PC-3 (cell line): Measurements from ENCODE around the gene PPCDC. TPM values are rescaled to one million over a fixed set of nuclear protein-coding genes. Genes with fewer than 3 reads are reported as not detected.

ENCODE experiments used
- ATAC-seq: fragments of 200-7000 bp; cut with Tn5 transposase; 2 replicates; pipeline ENCODE4 v1.9.1; 2020; ENCODE audit warnings: mild to moderate bottlenecking, moderate library complexity
- BruUV-seq: library from RNA; stranded (reverse); fragments of 400-500 nt; replicated peaks from 2 replicates; lab custom pipeline; 2021; lab: Mats Ljungman, UMichigan
- CTCF ChIA-PET: fragments of 300-600 bp; sonication (Branson Sonifier 250); formaldehyde crosslinking; loops from one replicate; lab custom pipeline; 2022; ENCODE audit warnings: antibody characterized with exemption; lab: Charles Lee
- POLR2A ChIA-PET: fragments of 300-600 bp; sonication (Branson Sonifier 250); formaldehyde crosslinking; loops from one replicate; lab custom pipeline; 2022; ENCODE audit warnings: antibody characterized with exemption; ENCODE audit not compliant: unreplicated experiment; lab: Charles Lee
- DNase-seq: peaks from one replicate; pipeline ENCODE4 v3.0.0-alpha.2; 2015
- H2AFZ ChIP-seq: fragments of 300-600 bp; sonication (generic); 2 replicates; pipeline ENCODE4 v1.6.0; 2016; ENCODE audit warnings: antibody characterized with exemption, low read length
- H3F3A ChIP-seq: fragments of 300-600 bp; sonication (generic); one replicate; pipeline ENCODE4 v1.6.0; 2017; ENCODE audit warnings: antibody characterized with exemption, low read length, control low read depth, mild to moderate bottlenecking; ENCODE audit not compliant: unreplicated experiment
- H3K27ac ChIP-seq: fragments of 300-600 bp; sonication (generic); 2 replicates; pipeline ENCODE4 v1.5.1; 2016; ENCODE audit warnings: mild to moderate bottlenecking, low read length
- H3K27me3 ChIP-seq: fragments of 300-600 bp; sonication (generic); 2 replicates; pipeline ENCODE4 v1.6.1; 2016; ENCODE audit warnings: low read length, mixed read lengths
- H3K36me3 ChIP-seq: fragments of 300-600 bp; sonication (generic); 2 replicates; pipeline ENCODE4 v1.6.1; 2016; ENCODE audit warnings: low read depth, mixed run types, low read length, mixed read lengths
- H3K4me1 ChIP-seq: fragments of 300-600 bp; sonication (generic); 2 replicates; pipeline ENCODE4 v1.5.1; 2016; ENCODE audit warnings: low read length; ENCODE audit not compliant: insufficient read depth
- H3K4me2 ChIP-seq: fragments of 300-600 bp; sonication (generic); 2 replicates; pipeline ENCODE4 v1.6.0; 2016; ENCODE audit warnings: low read length
- H3K4me3 ChIP-seq: fragments of 300-600 bp; sonication (generic); 2 replicates; pipeline ENCODE4 v1.5.1; 2016; ENCODE audit warnings: mild to moderate bottlenecking, low read length, mixed read lengths
- H3K79me2 ChIP-seq: fragments of 300-600 bp; sonication (generic); 2 replicates; pipeline ENCODE4 v1.6.1; 2017; ENCODE audit warnings: low read length, mixed read lengths
- H3K9ac ChIP-seq: fragments of 300-600 bp; sonication (generic); 2 replicates; pipeline ENCODE4 v1.6.0; 2016; ENCODE audit warnings: mild to moderate bottlenecking, low read length
- H3K9me2 ChIP-seq: fragments of 300-600 bp; sonication (generic); replicated peaks from 2 replicates; pipeline ENCODE4 v1.6.1; 2016; ENCODE audit warnings: mixed run types, low read length, mixed read lengths
- H3K9me3 ChIP-seq: fragments of 300-600 bp; sonication (generic); 2 replicates; pipeline ENCODE4 v1.6.1; 2016; ENCODE audit warnings: low read length, mixed read lengths
- H4K20me1 ChIP-seq: fragments of 300-600 bp; sonication (generic); 2 replicates; pipeline ENCODE4 v1.6.1; 2016; ENCODE audit warnings: low read length, mixed read lengths
- CTCF ChIP-seq: fragments of 300-600 bp; sonication (generic); conservative IDR thresholded peaks from 2 replicates; pipeline ENCODE4 v1.5.1; 2017; ENCODE audit warnings: antibody characterized with exemption, low read depth, mild to moderate bottlenecking, low read length
- EZH2 ChIP-seq: fragments of 300-600 bp; sonication (generic); IDR thresholded peaks from one replicate; pipeline ENCODE4 v1.6.1; 2017; ENCODE audit warnings: antibody characterized with exemption, mild to moderate bottlenecking, low read length; ENCODE audit not compliant: unreplicated experiment
- EZH2phosphoT487 ChIP-seq: fragments of 300-600 bp; sonication (generic); IDR thresholded peaks from 2 replicates; pipeline ENCODE4 v1.6.1; 2018; ENCODE audit warnings: mild to moderate bottlenecking, antibody characterized with exemption, low read length, borderline replicate concordance
- intact Hi-C: fragments of 100-400 bp; cut with micrococcal nuclease; formaldehyde crosslinking; loops from 2 replicates; pipeline ENCODE4 v1.9.0; 2023
- total RNA-seq: library from RNA; depleted of rRNA; stranded (reverse); fragments of >200 nt; gene quantifications from 2 replicates; pipeline ENCODE4 v1.2.3, GENCODE V29; 2014; rRNA removed

Gene PPCDC
- total RNA-seq, 1 experiment from 2014 or later = 31.5 TPM

- Histone ChIP-seq H3F3A (no peaks in the 10 kb centered on the region), H3K9me3 (no peaks in the 10 kb centered on the region), H3K27ac (no peak overlapping the region), H3K36me3 (no peaks in the 10 kb centered on the region), H2AFZ (no peak overlapping the region), H3K9me2 (no peaks in the 10 kb centered on the region), H3K4me1 (no peaks in the 10 kb centered on the region), H3K4me3 (no peak overlapping the region), H4K20me1 (no peaks in the 10 kb centered on the region), H3K9ac (no peak overlapping the region), H3K27me3 (no peaks in the 10 kb centered on the region), H3K4me2 (no peak overlapping the region), H3K79me2 (no peaks in the 10 kb centered on the region)
- CTCF ChIA-PET = no interaction called here
- no TSS peak for BruUV-seq
- TF ChIP-seq EZH2phosphoT487 (no peak), EZH2 (no peak), CTCF (no peak)
- no peak for DNase-seq
- intact Hi-C loops = no loop called here
- POLR2A ChIA-PET = no interaction called here
- ATAC-seq = no peak
Observed at GRCh38 chr15:75095594-75095993, 72.2 kb downstream of the PPCDC start.

- Histone ChIP-seq H3K27me3 (no peaks in the 10 kb centered on the region), H3K9me3 (no peaks in the 10 kb centered on the region), H3K4me2 (no peak overlapping the region), H3F3A (no peaks in the 10 kb centered on the region), H3K27ac (no peak overlapping the region), H3K4me1 (no peaks in the 10 kb centered on the region), H3K9me2 (no peaks in the 10 kb centered on the region), H3K36me3 (no peaks in the 10 kb centered on the region), H3K4me3 (no peak overlapping the region), H2AFZ (no peak overlapping the region), H4K20me1 (no peaks in the 10 kb centered on the region), H3K9ac (no peak overlapping the region), H3K79me2 (no peaks in the 10 kb centered on the region)
- CTCF ChIA-PET = no interaction called here
- POLR2A ChIA-PET = no interaction called here
- no peak for TF ChIP-seq EZH2phosphoT487
- TF ChIP-seq EZH2 = no peak
- TF ChIP-seq CTCF = no peak
- DNase-seq (no peak), ATAC-seq (no peak)
- BruUV-seq = no TSS peak
- intact Hi-C loops = no loop called here
Observed at GRCh38 chr15:75097939-75098338, 74.5 kb downstream of the PPCDC start.

GRCh38 chr15:75098404-75098803 lies 75.0 kb downstream of the PPCDC start:
- H2AFZ ChIP-seq = no peak overlapping the region
- DNase-seq = no peak
- POLR2A ChIA-PET = no interaction called here
- H3K36me3 ChIP-seq = no peaks in the 10 kb centered on the region
- no peaks in the 10 kb centered on the region for H3K27me3 ChIP-seq
- H3K27ac ChIP-seq = no peak overlapping the region
- CTCF ChIA-PET = no interaction called here
- H3K9me2 ChIP-seq = no peaks in the 10 kb centered on the region
- ATAC-seq = no peak
- H4K20me1 ChIP-seq = no peaks in the 10 kb centered on the region
- H3K79me2 ChIP-seq = no peaks in the 10 kb centered on the region
- no TSS peak for BruUV-seq
- H3K9ac ChIP-seq = no peak overlapping the region
- intact Hi-C loops = no loop called here
- no peak overlapping the region for H3K4me2 ChIP-seq
- H3K4me3 ChIP-seq = no peak overlapping the region
- no peaks in the 10 kb centered on the region for H3K9me3 ChIP-seq
- no peaks in the 10 kb centered on the region for H3K4me1 ChIP-seq
- H3F3A ChIP-seq = no peaks in the 10 kb centered on the region
- no peak for TF ChIP-seq EZH2
- no peak for TF ChIP-seq CTCF
- no peak for TF ChIP-seq EZH2phosphoT487

Other genes starting within 250 kb of the PPCDC start
- 38.0 and 50.3 TPM in 2 replicates for gene CSK, start 241.5 kb upstream of the PPCDC start, total RNA-seq
- gene LMAN1L, start 210.8 kb upstream of the PPCDC start, total RNA-seq = not detected in 2 replicates
- not detected in 2 replicates for gene CPLX3, start 197.0 kb upstream of the PPCDC start, total RNA-seq
- gene ULK3, start 180.4 kb upstream of the PPCDC start, total RNA-seq = 20.3 and 29.7 TPM in 2 replicates
- gene SCAMP2, start 150.2 kb upstream of the PPCDC start, total RNA-seq = 30.1 and 39.1 TPM in 2 replicates
- gene MPI, start 133.5 kb upstream of the PPCDC start, total RNA-seq = 30.6 and 35.2 TPM in 2 replicates
- gene FAM219B, start 116.7 kb upstream of the PPCDC start, total RNA-seq = 23.8 and 24.3 TPM in 2 replicates
- 109 and 145 TPM in 2 replicates for gene COX5A, start 85.5 kb upstream of the PPCDC start, total RNA-seq
- 6.6 and 7.1 TPM in 2 replicates for gene RPP25, start 66.8 kb upstream of the PPCDC start, total RNA-seq
- gene SCAMP5, start 28.0 kb upstream of the PPCDC start, total RNA-seq = 7.0 and 9.0 TPM in 2 replicates
- gene C15orf39, start 178.3 kb downstream of the PPCDC start, total RNA-seq = 23.8 and 31.0 TPM in 2 replicates
- not detected in 2 replicates for gene GOLGA6C, start 234.7 kb downstream of the PPCDC start, total RNA-seq